H1 (cell line): Measurements from ENCODE around the gene C3orf18.

Experiments used
- CTBP2 ChIP-seq: IDR thresholded peaks from 2 replicates; pipeline ENCODE4 v1.7.0; 2011; ENCODE audit warnings: borderline replicate concordance, mild to moderate bottlenecking, moderate library complexity, mixed read lengths, low read length; ENCODE audit not compliant: insufficient read depth, insufficient read length
- CTCF ChIP-seq, 3 experiments: IDR thresholded peaks; 1 replicate in 2 of 3; 2 replicates in 1 of 3; pipeline versions ENCODE4 v1.5.1 to v1.6.1; 2011; ENCODE audit warnings: low read length in 3 of 3, mild to moderate bottlenecking in 3 of 3, inconsistent platforms in 2 of 3, low read depth in 1 of 3, moderate library complexity in 1 of 3; ENCODE audit not compliant: insufficient read depth in 1 of 3; ENCODE audit errors: control extremely low read depth in 1 of 3
- EZH2 ChIP-seq: fragments of 200-600 bp; sonication (generic); IDR thresholded peaks from 2 replicates; pipeline ENCODE4 v1.7.1; 2012; ENCODE audit warnings: low read depth, mild to moderate bottlenecking, moderate library complexity, low read length, inconsistent platforms; ENCODE audit not compliant: severe bottlenecking
- NRF1 ChIP-seq: IDR thresholded peaks from 2 replicates; pipeline ENCODE4 v1.6.1; 2011; ENCODE audit warnings: mild to moderate bottlenecking, low read depth, low read length, improper control_type of control experiment
- POLR2A ChIP-seq, 2 experiments: IDR thresholded peaks; 1 replicate in 1 of 2; 2 replicates in 1 of 2; pipeline ENCODE4 v1.6.1; 2011; ENCODE audit warnings: low read depth in 2 of 2, low read length in 2 of 2, mild to moderate bottlenecking in 2 of 2; ENCODE audit errors: control extremely low read depth in 1 of 2
- SUZ12 ChIP-seq: fragments of 200-600 bp; sonication (generic); IDR thresholded peaks from 2 replicates; pipeline ENCODE4 v1.6.1; 2012; ENCODE audit warnings: mild to moderate bottlenecking, inconsistent platforms, low read length, moderate library complexity, mixed read lengths
- TBP ChIP-seq: IDR thresholded peaks from 2 replicates; pipeline ENCODE4 v1.6.1; 2011; ENCODE audit warnings: low read depth, low read length, improper control_type of control experiment
- YY1 ChIP-seq: IDR thresholded peaks from 2 replicates; pipeline ENCODE4 v1.6.1; 2011; ENCODE audit warnings: low read depth, mild to moderate bottlenecking, low read length

- no peak for TF ChIP-seq CTCF (IDR thresholded peaks at IDR 0.05; ENCODE audit: control extremely low read depth in 1 of 3, insufficient read depth in 1 of 3, low read depth in 1 of 3, low read length in 3 of 3)
- TF ChIP-seq YY1: no peak
- no peak for TF ChIP-seq SUZ12
- no peak for TF ChIP-seq EZH2
- no peak for TF ChIP-seq POLR2A (IDR thresholded peaks at IDR 0.05; ENCODE audit: control extremely low read depth in 1 of 2, low read depth in 2 of 2, low read length in 2 of 2)
- no peak for TF ChIP-seq TBP
- TF ChIP-seq CTBP2: no peak
- no peak for TF ChIP-seq NRF1
Measured at GRCh38 chr3:50524746-50525145, 42.8 kb downstream of the C3orf18 start.
